Activated CD8-positive, alpha-beta T cell treated with anti-CD3 and anti-CD28 coated beads for 36 hours (primary cell): ENCODE measurements around the gene ATP2C2. TPM values are rescaled to one million over a fixed set of nuclear protein-coding genes. Genes with fewer than 3 reads are reported as not detected.

Source experiments
- ATAC-seq: fragments of 200-7000 bp; cut with Tn5 transposase; one replicate; pipeline ENCODE4 v1.10.0; 2021; ENCODE audit warnings: mild to moderate bottlenecking, moderate library complexity
- CTCF ChIA-PET: fragments of 350-600 bp; sonication (Branson Sonifier 250); formaldehyde crosslinking; loops from one replicate; lab custom pipeline; 2021; ENCODE audit warnings: antibody characterized with exemption; lab: Charles Lee
- POLR2A ChIA-PET: fragments of 350-600 bp; sonication (Branson Sonifier 250); formaldehyde crosslinking; loops from one replicate; lab custom pipeline; 2021; ENCODE audit warnings: antibody characterized with exemption; lab: Charles Lee
- DNase-seq: peaks from one replicate; pipeline ENCODE4 v3.0.0-alpha.2; 2020
- H3K27ac Mint-ChIP-seq: one replicate; pipeline ENCODE4 v1.8.0; 2021; ENCODE audit warnings: mild to moderate bottlenecking, mixed read lengths
- H3K27me3 Mint-ChIP-seq: one replicate; pipeline ENCODE4 v1.8.0; 2021; ENCODE audit warnings: mixed read lengths
- H3K36me3 Mint-ChIP-seq: one replicate; pipeline ENCODE4 v1.8.0; 2021; ENCODE audit warnings: low read depth, mixed read lengths
- H3K4me1 Mint-ChIP-seq: one replicate; pipeline ENCODE4 v1.8.0; 2021; ENCODE audit warnings: low read depth, mixed read lengths
- H3K4me3 Mint-ChIP-seq: one replicate; pipeline ENCODE4 v1.8.0; 2021; ENCODE audit warnings: mild to moderate bottlenecking, moderate library complexity, mixed read lengths
- H3K9me3 Mint-ChIP-seq: one replicate; pipeline ENCODE4 v1.8.0; 2021; ENCODE audit warnings: mixed read lengths
- intact Hi-C: fragments of 100-400 bp; cut with micrococcal nuclease; formaldehyde crosslinking; loops from one replicate; pipeline ENCODE4 v1.10.0; 2022
- total RNA-seq, 2 experiments: library from RNA; stranded (reverse); gene quantifications; one replicate each; pipeline ENCODE4 v1.2.3, GENCODE V29; 2021
- TF ChIP-seq, protein P1 (sequence below): fragments of 200-600 bp; IDR thresholded peaks from one replicate; pipeline ENCODE4 v1.8.0; 2022; ENCODE audit warnings: antibody characterized with exemption, mild to moderate bottlenecking

ATP2C2 gene
- total RNA-seq, 2 experiments from 2014 or later = not detected

GRCh38 chr16:84503751-84504395 is 135.5 kb downstream of the ATP2C2 start:
- ChIA-PET POLR2A (interaction anchor here (1.4 to 3.6 kb wide), 2 partner anchors 10 to 11 kb away, joined by 6 to 13 read pairs; no protein-coding TSS in a partner anchor), CTCF (interaction anchor here (1.2 to 2.7 kb wide), 2 partner anchors 222 to 251 kb away, joined by 3 to 11 read pairs; no protein-coding TSS in a partner anchor)
- ATAC-seq (no peak), DNase-seq (no peak)
- TF ChIP-seq, protein P1, sequence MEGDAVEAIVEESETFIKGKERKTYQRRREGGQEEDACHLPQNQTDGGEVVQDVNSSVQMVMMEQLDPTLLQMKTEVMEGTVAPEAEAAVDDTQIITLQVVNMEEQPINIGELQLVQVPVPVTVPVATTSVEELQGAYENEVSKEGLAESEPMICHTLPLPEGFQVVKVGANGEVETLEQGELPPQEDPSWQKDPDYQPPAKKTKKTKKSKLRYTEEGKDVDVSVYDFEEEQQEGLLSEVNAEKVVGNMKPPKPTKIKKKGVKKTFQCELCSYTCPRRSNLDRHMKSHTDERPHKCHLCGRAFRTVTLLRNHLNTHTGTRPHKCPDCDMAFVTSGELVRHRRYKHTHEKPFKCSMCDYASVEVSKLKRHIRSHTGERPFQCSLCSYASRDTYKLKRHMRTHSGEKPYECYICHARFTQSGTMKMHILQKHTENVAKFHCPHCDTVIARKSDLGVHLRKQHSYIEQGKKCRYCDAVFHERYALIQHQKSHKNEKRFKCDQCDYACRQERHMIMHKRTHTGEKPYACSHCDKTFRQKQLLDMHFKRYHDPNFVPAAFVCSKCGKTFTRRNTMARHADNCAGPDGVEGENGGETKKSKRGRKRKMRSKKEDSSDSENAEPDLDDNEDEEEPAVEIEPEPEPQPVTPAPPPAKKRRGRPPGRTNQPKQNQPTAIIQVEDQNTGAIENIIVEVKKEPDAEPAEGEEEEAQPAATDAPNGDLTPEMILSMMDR = no peak
- Mint-ChIP-seq H3K27me3 (no peaks in the 10 kb centered on the region), H3K9me3 (no peaks in the 10 kb centered on the region), H3K27ac (peak overlapping the region; percentile 39), H3K36me3 (peaks cover 7% of the 10 kb centered on the region), H3K4me3 (peak overlapping the region; percentile 91), H3K4me1 (peaks cover 45% of the 10 kb centered on the region)
- intact Hi-C loops = no loop called here

- POLR2A ChIA-PET = interaction anchor here (1.4 to 3.6 kb wide), 4 partner anchors 10 to 45 kb away, joined by 4 to 17 read pairs (median 10); no protein-coding TSS in a partner anchor
- H3K9me3 Mint-ChIP-seq = no peaks in the 10 kb centered on the region
- H3K4me1 Mint-ChIP-seq = peaks cover 48% of the 10 kb centered on the region
- H3K4me3 Mint-ChIP-seq = peak within 1 kb of the TSS; percentile 91
- H3K27ac Mint-ChIP-seq = peak within 1 kb of the TSS; percentile 88
- CTCF ChIA-PET = interaction anchor here (1.5 to 11.0 kb wide), 7 partner anchors 48 to 228 kb away, joined by 5 to 145 read pairs (median 12); no protein-coding TSS in a partner anchor
- DNase-seq (peak; percentile 99), ATAC-seq (peak; percentile 96)
- TF ChIP-seq, protein P1 = no peak
- intact Hi-C loops = no loop called here
- peaks cover 7% of the 10 kb centered on the region for H3K36me3 Mint-ChIP-seq
- no peaks in the 10 kb centered on the region for H3K27me3 Mint-ChIP-seq
Measured at GRCh38 chr16:84504420-84505248, 136.3 kb downstream of the ATP2C2 start, which contains the start of gene MEAK7. Gene MEAK7 (minus strand): TSS chr16:84504659. CDS start chr16:84498086, 6,573 bp downstream.

GRCh38 chr16:84505249-84506187 is 137.2 kb downstream of the ATP2C2 start:
- no peaks in the 10 kb centered on the region for H3K27me3 Mint-ChIP-seq
- peaks cover 7% of the 10 kb centered on the region for H3K36me3 Mint-ChIP-seq
- DNase-seq = no peak
- intact Hi-C loops = no loop called here
- no peak for ATAC-seq
- H3K4me3 Mint-ChIP-seq = peak overlapping the region; percentile 91
- ChIA-PET CTCF (interaction anchor here (0.9 to 11.0 kb wide), 27 partner anchors 8 to 552 kb away, joined by 3 to 145 read pairs (median 6); no protein-coding TSS in a partner anchor), POLR2A (interaction anchor here (1.1 to 4.0 kb wide), 9 partner anchors 9 to 112 kb away, joined by 3 to 19 read pairs (median 9); partner anchors contain the start of gene COTL1)
- H3K4me1 Mint-ChIP-seq = peaks cover 48% of the 10 kb centered on the region
- H3K27ac Mint-ChIP-seq = peak overlapping the region; percentile 88
- H3K9me3 Mint-ChIP-seq = no peaks in the 10 kb centered on the region
- TF ChIP-seq, protein P1 = no peak
